Superior temporal gyrus (tissue), 1 donor: ENCODE measurements around the gene R3HCC1L.

Experiments used
- DNase-seq: peaks from one replicate; pipeline ENCODE4 v3.0.0-alpha.2; 2016; ENCODE audit errors: extremely low spot score

R3HCC1L gene

DNA sequence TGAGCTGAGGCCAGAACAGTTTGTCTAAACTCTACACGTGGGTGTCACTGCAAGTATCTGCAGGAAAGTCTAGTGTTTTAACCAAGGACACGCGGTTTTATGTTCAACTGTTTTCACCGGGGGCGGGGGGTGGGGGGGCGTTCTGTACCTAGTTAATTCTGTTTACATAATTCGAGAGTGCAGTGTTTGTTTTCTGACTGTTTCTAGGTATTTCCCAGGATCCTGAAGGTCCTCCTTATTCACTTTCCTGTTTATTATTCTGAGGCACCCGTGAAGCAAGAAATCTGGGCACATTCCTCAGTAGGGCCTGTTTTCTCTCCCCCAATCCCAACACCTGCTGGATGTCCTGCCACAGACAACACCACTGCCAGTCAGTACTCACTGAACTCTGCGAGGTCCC is 125.9 kb downstream of the R3HCC1L start:
- no peak for DNase-seq

DNA sequence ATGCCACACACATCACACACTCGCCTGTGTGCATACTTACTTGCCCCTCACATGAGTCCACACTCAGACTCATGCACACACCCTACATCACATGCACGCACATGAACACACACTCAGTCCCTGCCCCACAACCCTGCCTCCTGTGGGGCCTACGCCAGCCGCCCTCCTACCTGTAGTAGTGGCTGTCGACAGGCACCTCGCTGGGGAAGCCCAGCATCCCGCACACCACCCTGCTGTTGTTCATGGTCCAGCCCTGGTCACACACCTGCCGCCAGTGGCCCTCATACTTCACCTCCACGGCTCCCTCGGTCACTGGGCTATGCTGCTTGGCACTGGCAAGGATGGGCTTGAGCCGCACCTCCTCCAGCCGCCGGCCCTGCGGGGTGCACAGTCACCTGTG is 126.3 kb downstream of the R3HCC1L start:
- DNase-seq: no peak

DNA sequence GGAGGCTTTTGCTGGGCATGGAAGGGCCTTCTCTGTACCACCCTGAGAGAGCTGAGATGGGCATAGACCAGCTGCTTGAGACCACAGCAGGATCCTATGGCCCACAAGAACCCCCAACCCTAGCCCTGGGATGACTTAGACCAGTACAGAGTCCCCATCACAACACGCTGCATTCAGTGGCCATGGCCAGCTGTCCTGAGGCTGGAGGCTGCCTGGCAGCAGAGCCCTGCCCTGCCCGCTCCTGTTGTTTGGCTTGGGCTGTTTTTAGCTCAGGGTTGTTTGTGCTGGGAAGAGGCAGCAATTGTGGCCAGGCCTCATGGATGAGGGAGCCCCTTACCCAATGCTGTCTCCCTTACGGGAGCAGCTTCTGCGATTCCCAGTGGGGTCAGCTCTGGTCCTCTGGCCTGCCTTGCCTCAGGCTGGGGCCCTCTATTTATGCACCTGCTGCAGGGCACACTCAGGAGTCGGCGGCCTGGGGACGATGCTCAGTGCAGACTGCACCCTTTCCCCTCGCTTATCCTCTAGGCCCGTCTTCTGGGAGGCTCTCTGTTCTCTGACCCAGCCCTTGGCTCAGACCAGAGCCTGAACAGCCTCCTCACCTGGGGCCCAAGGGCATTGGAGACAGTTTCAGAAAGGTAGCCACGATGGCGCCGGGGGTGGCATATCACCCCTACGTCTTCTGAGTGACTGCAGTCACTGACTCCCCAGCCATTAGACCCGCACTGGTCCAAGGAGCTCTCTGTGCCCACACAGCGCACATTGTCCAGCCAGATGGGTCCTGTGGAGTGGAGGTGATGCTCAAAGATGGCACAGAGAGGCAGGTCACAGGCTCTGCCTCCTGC is 127.2 kb downstream of the R3HCC1L start:
- DNase-seq: no peak

DNA sequence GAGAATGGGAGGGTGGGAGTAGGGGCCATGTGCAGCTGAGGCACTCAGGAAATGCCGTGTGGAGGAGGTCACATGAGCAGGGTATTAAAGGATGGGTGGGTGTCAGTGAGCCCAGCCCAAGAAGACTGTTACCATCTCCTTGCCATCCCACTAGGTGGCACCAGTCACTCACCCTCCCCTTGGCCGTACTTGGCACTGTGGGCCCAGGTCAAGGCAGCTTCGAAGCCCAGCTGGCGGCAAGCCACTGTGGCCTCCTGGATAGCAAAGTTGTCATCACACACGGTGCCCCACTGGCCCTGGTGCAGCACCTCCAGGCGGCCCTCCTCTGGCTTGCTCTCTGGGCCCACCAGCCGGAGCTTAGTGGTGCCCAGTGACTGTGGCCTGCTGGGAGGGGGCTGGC is 128.1 kb downstream of the R3HCC1L start:
- no peak for DNase-seq

DNA sequence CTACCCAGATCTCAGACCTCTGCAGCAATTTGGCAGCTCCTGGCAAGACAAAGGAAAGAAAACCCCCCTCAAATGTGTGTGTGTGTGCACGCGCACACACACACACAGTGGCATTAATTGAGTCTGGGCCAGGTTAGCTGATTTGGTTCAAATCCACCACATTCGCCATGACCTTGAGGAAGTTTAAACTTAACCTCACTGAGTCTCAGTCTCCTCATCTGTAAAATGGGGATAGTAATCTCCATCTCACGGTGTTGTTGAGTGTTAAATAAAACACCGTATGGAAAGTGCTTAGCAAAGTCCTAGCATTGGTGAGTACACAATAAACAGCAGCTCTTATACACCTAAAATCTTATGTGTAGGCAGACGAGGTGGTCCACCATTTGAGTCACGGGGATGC is 128.6 kb downstream of the R3HCC1L start:
- DNase-seq: no peak

DNA sequence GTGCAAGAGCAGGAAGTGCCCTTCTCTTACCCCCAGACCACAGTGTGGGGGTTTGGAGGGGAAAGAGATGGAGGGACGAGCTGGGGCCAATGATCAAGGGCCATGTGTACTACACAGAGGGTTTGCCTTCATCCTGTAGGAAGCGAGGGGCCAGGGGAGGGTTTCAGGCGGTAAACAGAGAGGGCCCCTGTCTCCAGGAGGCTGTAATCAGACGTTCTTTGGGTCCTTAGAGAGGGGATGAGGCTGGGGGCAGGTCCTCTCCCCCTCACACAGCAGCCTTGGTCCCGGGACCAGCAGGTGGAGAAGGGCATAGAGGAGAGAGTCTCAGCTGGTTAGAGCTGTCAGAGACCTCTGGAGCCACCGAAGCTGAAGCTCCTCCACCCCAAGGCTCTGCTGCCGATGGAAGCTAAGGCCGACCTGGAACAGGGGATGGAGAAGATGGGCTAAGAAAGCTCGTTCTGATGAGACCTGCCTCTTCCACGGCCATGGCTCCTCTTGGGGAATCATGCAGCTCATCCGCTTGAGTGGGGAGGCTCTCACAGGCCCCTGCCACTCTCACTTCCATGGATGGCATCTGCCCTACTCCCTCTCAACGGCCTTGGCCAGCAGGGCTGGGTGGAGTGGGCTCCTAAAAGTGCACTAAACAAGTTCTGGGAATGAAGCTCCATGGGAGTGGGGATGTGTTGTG is 130.1 kb downstream of the R3HCC1L start:
- DNase-seq: no peak

DNA sequence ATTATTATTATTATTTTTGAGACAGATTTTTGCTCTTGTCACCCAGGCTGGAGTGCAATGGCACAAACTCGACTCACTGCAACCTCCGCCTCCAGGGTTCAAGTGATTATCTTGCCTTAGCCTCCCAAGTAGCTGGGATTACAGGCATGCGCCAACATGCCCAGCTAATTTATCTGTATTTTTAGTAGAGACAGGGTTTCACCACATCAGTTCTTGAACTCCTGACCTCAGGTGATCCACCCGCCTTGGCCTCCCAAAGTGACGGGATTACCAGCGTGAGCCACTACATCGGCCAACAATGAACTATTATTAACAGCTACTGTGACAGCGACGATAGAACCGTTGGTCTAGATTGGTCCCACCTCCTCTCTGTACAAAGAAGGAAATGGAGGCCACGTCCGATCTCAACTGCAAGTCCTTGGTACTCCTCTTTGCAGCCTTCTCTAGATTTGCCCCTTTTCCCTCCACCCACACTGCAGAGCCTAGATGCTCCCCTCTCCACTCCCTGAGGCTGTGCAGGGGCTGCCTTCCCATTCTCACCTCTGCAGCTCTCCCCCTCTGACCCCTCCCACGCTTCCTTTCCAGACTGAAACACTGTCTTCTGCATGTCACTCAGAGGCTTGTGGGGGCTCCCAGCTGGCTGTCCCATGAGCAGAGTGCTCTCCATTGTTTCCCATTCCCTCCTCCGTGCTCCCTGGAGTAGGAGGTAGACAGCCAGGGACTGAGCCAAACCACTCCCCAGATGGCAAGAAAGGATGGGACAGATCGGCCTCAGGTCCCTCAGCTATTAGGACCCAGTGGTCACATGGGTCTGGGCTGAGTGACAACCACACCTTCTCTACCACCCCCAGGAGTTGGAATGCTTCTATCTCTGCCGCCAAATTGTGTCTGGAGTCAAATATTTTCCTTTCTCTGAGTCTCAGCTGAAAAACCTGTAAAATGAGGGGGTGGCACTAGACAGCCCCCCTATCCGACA is 131.2 kb downstream of the R3HCC1L start:
- DNase-seq: no peak

DNA sequence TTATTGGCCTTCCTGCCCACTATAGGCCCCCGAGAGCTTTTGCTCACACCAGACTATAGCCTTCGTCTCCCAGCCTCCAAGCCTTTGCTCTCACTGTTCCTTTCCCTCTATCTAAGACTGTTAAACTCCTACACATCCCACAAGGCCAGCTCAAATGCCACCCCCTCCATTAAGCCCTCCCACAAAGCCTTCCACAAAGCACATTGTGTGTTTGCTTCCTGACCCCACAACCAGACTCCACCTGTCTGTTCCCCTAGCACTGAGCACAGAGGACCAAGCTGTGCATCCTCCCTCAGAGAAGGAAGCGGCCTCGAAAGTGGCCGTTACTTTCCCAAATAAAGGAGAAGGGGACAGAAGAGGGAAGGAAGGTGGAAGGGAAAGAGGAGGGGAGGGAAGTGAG is 132.2 kb downstream of the R3HCC1L start:
- no peak for DNase-seq

DNA sequence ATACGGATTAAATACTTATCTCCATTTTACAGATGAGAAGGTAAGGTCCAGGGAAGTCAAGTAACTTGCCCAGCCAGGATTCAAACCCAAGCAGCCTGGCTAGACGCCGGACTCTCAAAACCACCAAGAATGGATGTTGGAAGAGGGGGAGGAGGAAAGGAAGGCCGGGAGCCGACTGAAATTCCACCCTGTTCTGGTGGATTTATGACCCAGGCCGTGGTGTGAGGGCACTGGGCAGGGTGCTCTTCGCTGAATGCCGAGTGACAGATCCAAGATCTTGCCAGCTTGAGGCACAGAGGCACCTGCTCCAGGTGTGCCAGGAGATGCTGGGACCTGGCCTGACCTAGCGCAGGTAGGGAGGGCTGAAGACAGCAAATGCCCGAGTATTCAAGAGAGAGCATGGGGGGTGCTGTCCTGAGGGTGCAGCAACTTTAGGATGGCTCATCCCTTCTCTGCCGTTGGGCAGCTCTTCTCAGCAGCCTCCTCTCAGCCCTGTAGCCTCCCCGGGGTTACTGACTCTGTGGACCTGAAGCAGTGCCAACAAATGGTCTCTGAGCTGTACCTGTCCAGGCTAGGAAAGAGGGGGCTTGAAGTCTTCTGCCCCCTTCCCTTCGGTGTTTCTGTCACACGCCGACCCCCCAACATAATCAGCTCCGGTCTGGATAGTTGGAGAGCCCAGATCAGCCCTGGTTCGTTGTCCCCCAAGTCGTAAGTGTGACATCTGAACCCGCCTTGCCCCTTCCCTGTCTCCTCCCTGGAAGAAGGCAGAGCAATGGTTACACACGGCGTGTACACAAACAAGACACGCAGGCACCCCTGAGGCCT is 132.8 kb downstream of the R3HCC1L start:
- no peak for DNase-seq

DNA sequence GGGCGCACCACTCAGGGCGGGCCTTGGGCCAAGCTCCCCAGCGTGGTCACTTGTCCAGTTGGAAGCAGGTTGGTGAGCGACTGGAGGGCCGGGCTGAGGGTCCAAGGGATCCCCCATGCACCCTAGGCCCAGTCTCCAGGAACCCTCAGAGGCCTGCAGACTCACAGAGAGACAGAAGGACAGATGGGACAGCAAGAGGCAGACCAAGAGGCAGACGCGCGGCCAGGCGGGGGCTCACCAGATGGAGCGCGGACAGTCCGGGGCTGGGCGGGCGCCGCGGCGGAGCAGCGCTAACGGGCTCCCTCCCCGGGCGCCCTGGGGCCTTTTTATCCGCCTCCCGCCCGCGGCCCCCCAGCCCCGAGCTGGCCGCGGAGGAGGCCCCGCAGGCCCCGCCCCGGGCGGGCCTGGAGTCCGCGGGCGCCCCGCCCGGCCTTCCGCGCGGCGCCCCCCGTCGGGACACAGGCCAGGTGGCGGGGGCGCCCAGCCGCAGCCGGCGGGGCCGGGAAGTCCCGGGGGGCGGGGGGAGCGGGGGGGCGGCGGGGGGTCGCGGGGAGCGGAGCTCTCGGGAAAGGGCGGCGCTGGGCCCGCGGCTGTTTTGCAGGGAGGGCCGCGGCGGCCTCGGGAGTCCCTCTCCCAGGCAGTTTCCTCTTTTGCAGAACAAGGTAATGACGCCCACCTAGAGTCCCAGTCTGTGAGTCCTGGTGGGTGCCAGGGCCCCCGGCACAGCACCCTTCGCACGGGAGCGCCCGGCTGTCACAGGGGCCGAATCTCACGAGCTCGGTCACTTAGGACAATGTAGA is 133.6 kb downstream of the R3HCC1L start, which contains the start of gene LOXL4:
Gene LOXL4, minus strand, starts transcription at position 301 of the 800 bp plus-strand sequence. CDS start 5,175 bp downstream, outside the sequence.
- no peak for DNase-seq

DNA sequence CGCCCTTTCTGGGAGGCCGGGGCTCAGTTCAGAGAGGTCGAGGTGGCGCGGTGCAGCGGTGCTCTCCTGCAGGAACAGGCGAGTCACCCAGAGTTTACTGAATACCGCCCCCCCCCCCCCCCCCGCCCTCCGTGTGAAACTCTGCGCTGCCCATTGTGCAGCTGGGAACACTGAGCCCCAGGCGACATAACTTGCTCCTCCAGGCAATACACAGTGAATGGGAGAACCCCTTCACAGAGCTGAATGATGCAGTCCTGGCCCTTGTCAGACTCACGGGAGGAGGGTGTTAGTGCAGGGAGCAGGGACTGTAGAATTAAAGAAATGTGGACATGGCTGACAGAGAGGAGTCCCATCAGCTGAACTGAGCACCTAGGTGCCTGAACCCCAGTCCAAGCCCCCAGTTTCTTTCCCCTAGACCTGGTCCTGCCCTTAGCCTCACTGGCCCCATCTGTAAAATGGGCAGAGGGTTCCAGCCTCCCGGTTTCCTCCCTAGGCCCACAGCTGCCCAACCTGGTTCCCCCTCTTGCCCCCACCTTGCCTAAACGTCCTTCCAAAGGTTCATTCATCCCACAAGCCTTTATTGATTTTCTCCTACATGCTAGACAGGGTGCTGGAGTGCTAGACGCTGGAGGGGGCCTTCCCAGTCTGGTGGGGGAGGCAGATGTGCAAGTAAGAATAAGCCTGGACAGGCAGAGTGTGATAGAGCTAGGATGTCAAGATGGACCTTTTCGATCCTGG is 134.4 kb downstream of the R3HCC1L start:
- DNase-seq: no peak

DNA sequence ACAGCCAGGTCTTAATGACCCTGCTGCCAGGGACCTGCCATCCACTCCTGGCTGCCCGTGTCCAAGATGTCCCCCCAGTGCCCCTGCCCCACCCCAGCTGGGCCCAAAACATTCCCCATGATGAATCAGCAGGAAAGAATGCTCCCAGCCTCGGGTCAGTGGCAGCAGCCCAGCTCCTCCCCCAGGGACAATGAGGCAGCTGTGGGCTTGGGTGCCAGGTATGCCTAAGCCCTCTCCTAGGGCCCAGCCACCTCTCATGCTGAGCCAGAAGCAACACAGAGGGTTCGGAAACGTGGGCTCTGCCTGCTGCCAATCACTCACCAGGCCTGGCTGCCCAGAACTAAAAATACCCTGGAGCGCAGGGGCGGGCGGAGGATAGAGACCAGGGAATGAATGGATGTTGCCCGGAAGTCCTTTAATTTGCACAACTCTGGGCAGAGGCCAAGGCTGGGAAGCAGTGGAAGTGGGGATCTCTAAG is 135.0 kb downstream of the R3HCC1L start:
- DNase-seq: no peak

DNA sequence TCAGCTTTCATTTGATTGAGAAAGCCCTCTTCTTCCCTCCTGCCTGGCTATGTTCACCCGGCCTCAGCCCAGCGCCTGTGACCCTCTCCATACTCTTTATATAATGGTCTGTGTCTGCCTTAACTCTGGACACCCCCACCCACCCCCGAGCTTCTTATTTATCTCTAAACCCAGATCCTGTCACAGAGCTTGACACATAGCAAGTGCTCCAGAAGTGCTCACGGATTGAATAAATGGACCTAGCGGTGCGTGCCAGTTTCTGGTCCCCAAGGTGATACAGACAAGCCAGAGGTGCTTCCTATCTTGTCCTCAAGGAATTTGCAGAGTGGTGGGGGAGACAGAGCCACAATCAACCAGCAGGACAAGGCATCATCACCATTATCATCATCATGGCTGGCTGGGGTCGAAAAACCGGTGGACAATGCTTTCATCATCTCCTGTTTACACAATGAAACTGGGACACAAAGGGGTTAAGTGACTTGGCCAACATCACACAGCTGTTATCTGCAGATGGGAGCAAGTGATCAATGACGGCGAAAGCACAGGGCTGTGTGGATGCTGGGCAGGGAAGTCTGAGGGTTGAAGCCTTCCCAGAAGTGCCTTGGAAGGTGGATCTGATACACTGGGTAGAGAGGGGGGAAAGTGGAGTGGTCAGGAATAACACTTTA is 135.8 kb downstream of the R3HCC1L start:
- no peak for DNase-seq

DNA sequence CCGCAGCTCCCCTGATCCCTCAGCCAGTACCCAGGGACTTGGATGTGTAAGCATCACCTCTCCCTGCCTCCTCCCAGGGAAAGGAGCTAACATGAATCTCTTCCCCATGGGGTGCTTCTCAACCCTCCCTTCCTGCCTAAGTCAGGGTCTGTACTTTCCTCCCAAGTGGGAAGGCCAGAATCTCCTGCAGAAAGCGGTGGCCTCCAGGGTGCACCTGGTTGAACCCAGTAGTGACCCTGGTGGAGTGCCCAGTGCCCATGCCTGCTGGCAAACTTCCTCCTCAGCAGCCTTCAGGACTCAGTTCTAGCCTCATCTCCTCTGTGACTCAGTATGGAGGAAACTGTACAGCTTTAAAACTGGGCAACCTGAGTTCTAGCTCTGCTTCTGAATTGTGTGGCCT is 136.3 kb downstream of the R3HCC1L start:
- DNase-seq: no peak

DNA sequence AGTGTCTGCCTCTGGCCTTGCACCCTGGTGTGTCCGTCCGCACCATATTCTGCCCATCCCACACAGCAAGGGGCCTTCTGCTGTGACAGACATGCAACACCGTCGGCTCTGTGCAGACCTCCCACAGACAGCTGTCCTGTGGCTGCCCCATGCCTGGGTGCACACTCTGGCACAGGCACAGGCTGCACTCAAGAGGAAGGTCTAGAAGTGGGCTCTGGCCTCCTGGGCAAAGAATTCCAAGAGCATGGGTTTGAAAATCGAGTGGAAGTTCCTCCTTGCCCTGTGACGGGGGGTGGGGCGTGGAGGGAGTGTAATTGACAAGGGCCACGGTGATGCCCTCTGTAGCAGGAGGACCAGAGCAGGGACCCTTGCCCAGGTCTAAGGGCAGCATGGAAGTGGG is 137.8 kb downstream of the R3HCC1L start:
- no peak for DNase-seq

DNA sequence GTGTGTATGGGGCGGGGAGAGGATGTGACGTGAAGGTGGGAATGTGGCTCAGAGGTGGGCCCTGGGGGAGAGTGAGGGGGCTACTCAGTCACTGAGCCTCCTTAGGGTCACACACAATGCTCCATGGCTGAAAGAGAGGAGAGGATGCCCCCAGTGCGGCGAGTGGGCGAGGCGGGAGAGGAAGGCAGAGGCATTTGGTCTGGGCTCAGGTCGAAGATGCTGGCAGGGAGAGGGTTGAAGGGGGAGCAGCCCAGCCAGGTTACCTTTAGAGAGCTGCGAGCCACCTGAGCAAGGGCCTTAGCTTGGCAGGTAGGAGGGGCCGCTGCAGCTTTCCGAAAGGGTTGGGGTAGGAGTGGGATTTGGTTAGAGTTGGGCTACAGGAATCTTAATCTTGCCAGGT is 138.2 kb downstream of the R3HCC1L start:
- DNase-seq: no peak

DNA sequence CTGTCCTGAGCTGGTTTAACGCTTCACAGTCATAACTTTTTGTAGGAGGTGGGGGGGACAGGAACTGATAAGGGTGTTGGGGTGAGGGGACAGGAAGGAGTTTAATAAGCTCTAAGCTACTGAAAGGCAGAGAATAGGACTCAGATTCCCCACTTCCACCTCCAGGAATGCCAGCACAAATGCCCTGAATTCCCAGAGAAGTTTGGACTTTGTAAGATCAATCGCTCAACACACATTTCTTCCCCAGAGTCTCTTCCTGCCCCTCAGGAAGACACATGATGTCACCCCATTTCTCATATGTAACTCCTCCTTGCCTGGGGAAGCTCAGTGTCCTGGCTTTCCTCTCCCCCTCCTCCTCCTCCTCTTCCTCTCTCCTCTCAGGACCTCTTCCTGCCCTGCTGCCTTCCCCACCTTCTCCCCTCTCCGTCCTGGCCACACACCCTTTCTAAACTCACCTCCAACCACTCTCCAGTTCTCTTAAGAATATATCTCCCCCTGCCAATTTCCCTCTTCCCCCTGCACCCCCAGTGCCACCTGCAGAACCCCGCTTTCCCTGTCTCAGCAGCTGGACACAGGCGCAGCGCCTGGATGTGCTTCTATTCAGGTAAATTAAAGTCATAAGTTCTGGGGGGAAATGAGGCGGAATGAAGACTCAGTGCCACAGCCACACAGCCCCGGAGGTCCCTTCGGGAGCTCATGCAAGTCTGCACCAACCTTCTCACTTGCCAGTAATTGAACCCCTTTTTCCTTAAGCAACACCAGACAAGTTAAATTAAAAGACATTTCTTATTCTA is 138.8 kb downstream of the R3HCC1L start:
- DNase-seq: no peak

DNA sequence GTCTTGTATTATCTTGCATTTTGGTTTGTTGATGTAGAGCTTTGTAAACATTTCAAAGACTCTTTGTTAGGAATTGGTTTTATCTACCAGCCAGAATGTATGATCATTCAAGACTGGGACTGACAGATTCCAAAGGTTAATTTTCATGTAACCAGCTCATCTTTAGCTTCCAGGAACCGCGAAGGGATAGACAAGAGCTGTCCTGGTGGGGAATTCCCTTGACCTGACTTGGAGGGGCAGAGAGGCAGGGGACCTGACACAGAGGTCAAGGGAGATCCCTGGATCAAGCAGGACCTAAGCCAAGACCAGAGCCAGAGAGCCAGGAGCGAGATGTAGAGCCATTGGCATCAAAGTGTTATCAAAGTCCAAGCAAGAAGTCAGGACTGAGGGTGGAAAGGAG is 140.1 kb downstream of the R3HCC1L start:
- no peak for DNase-seq
